ENCODE results near the gene TTC39C.

Gene TTC39C

GRCh38 chr18:24089515-24090337 is 75.2 kb downstream of the TTC39C start:
- no peak for DNase-seq

GRCh38 chr18:24090876-24091275 is 76.3 kb downstream of the TTC39C start:
- no peak for DNase-seq

GRCh38 chr18:24094561-24094960 is 80.0 kb downstream of the TTC39C start:
- DNase-seq: no peak

GRCh38 chr18:24095976-24096375 is 81.4 kb downstream of the TTC39C start:
- no peak for DNase-seq

GRCh38 chr18:24103320-24104021 is 88.9 kb downstream of the TTC39C start:
- DNase-seq: no peak

- no peak for DNase-seq
Observed at GRCh38 chr18:24104486-24104885, 89.9 kb downstream of the TTC39C start.

GRCh38 chr18:24108641-24109040 is 94.1 kb downstream of the TTC39C start:
- no peak for DNase-seq

GRCh38 chr18:24111936-24112335 is 97.4 kb downstream of the TTC39C start:
- no peak for DNase-seq

- DNase-seq: no peak
Observed at GRCh38 chr18:24112464-24112863, 97.9 kb downstream of the TTC39C start.

GRCh38 chr18:24112874-24113615 is 98.5 kb downstream of the TTC39C start:
- no peak for DNase-seq

GRCh38 chr18:24114924-24115549 is 100.5 kb downstream of the TTC39C start:
- no peak for DNase-seq

- DNase-seq: no peak
Observed at GRCh38 chr18:24115628-24116027, 101.1 kb downstream of the TTC39C start.

GRCh38 chr18:24118750-24119577 is 104.4 kb downstream of the TTC39C start:
- peak; percentile 84 for DNase-seq

GRCh38 chr18:24120676-24121075 is 106.1 kb downstream of the TTC39C start:
- no peak for DNase-seq

GRCh38 chr18:24121625-24122024 is 107.1 kb downstream of the TTC39C start:
- DNase-seq: no peak

GRCh38 chr18:24126155-24126961 is 111.8 kb downstream of the TTC39C start:
- no peak for DNase-seq

GRCh38 chr18:24127735-24128134 is 113.2 kb downstream of the TTC39C start:
- no peak for DNase-seq

GRCh38 chr18:24128700-24129099 is 114.1 kb downstream of the TTC39C start:
- no peak for DNase-seq

- DNase-seq: no peak
Observed at GRCh38 chr18:24130494-24130893, 115.9 kb downstream of the TTC39C start.

- DNase-seq: peak; percentile 21
Observed at GRCh38 chr18:24136967-24137373, 122.4 kb downstream of the TTC39C start.

GRCh38 chr18:24138409-24138788 is 123.8 kb downstream of the TTC39C start:
- DNase-seq: no peak

Data from CD4-positive, alpha-beta T cell treated with Interleukin-17A for 1 hour (primary cell).